DND-41 (cell line): ENCODE results near the gene NFIB.

Experiments
- ATAC-seq: fragments of 200-7000 bp; cut with Tn5 transposase; 3 replicates; pipeline ENCODE4 v1.9.1; 2021; ENCODE audit warnings: low read depth; ENCODE audit not compliant: insufficient read depth
- DNase-seq: peaks from one replicate; pipeline ENCODE4 v3.0.0-alpha.2; 2020
- H2AFZ ChIP-seq: 2 replicates; pipeline ENCODE4 v1.6.0; 2012; ENCODE audit warnings: low read depth, low read length
- H3K27ac ChIP-seq: 2 replicates; pipeline ENCODE4 v1.5.1; 2012; ENCODE audit warnings: low read length, inconsistent platforms
- H3K27me3 ChIP-seq: fragments of 200-600 bp; sonication (generic); 2 replicates; pipeline ENCODE4 v1.6.0; 2012; ENCODE audit warnings: low read length, mild to moderate bottlenecking, inconsistent platforms; ENCODE audit not compliant: insufficient read depth, poor library complexity
- H3K36me3 ChIP-seq: 2 replicates; pipeline ENCODE4 v1.5.1; 2012; ENCODE audit warnings: low read length, inconsistent platforms; ENCODE audit not compliant: insufficient read depth
- H3K4me1 ChIP-seq: 2 replicates; pipeline ENCODE4 v1.5.1; 2012; ENCODE audit warnings: mild to moderate bottlenecking, low read length; ENCODE audit not compliant: insufficient read depth
- H3K4me2 ChIP-seq: 2 replicates; pipeline ENCODE4 v1.6.0; 2012; ENCODE audit warnings: mild to moderate bottlenecking, moderate library complexity, low read length, inconsistent platforms; ENCODE audit not compliant: insufficient read depth
- H3K4me3 ChIP-seq, 2 experiments: fragments of 200-600 bp in 1 of 2; shearing (Covaris generic) in 1 of 2; 2 replicates each; pipeline ENCODE4 v1.5.1; 2012 to 2016; ENCODE audit warnings: inconsistent platforms in 2 of 2, low read length in 2 of 2, mild to moderate bottlenecking in 2 of 2, low read depth in 1 of 2, moderate library complexity in 1 of 2
- H3K79me2 ChIP-seq: 2 replicates; pipeline ENCODE4 v1.6.0; 2012; ENCODE audit warnings: low read length, inconsistent platforms; ENCODE audit not compliant: insufficient read depth
- H3K9ac ChIP-seq: 2 replicates; pipeline ENCODE4 v1.6.0; 2012; ENCODE audit warnings: low read depth, mild to moderate bottlenecking, inconsistent platforms, low read length, moderate library complexity
- H3K9me3 ChIP-seq: 2 replicates; pipeline ENCODE4 v1.5.1; 2012; ENCODE audit warnings: low read length, moderate library complexity, mild to moderate bottlenecking, inconsistent platforms; ENCODE audit not compliant: insufficient read depth, severe bottlenecking
- H4K20me1 ChIP-seq: 2 replicates; pipeline ENCODE4 v1.6.0; 2012; ENCODE audit warnings: low read length; ENCODE audit not compliant: insufficient read depth
- CTCF ChIP-seq: IDR thresholded peaks from 2 replicates; pipeline ENCODE4 v1.5.1; 2012; ENCODE audit warnings: borderline replicate concordance, low read length, moderate library complexity, mild to moderate bottlenecking; ENCODE audit not compliant: poor library complexity, severe bottlenecking; ENCODE audit errors: extremely low read depth
- EZH2 ChIP-seq: IDR thresholded peaks from 3 replicates; pipeline ENCODE4 v1.6.1; 2012; ENCODE audit warnings: borderline replicate concordance, low read depth, mild to moderate bottlenecking, moderate library complexity, low read length, inconsistent platforms; ENCODE audit not compliant: severe bottlenecking

Gene NFIB

GRCh38 chr9:14352503-14352902 lies 38.6 kb upstream of the NFIB start:
- H3K4me3 ChIP-seq, result no peak overlapping the region
- no peak overlapping the region for H2AFZ ChIP-seq
- H4K20me1 ChIP-seq, result no peaks in the 10 kb centered on the region
- no peaks in the 10 kb centered on the region for H3K4me1 ChIP-seq
- no peaks in the 10 kb centered on the region for H3K36me3 ChIP-seq
- H3K9me3 ChIP-seq, result no peaks in the 10 kb centered on the region
- ATAC-seq (no peak), DNase-seq (no peak)
- no peaks in the 10 kb centered on the region for H3K27me3 ChIP-seq
- TF ChIP-seq CTCF (no peak), EZH2 (no peak)
- H3K4me2 ChIP-seq, result no peak overlapping the region
- H3K79me2 ChIP-seq, result no peaks in the 10 kb centered on the region
- H3K9ac ChIP-seq, result no peak overlapping the region
- no peak overlapping the region for H3K27ac ChIP-seq

- no peaks in the 10 kb centered on the region for H3K79me2 ChIP-seq
- H3K27me3 ChIP-seq, result no peaks in the 10 kb centered on the region
- no peak overlapping the region for H3K4me3 ChIP-seq
- H3K4me2 ChIP-seq, result no peak overlapping the region
- H3K36me3 ChIP-seq, result no peaks in the 10 kb centered on the region
- TF ChIP-seq EZH2 (no peak), CTCF (no peak)
- H3K27ac ChIP-seq, result no peak overlapping the region
- no peak overlapping the region for H2AFZ ChIP-seq
- no peaks in the 10 kb centered on the region for H4K20me1 ChIP-seq
- no peaks in the 10 kb centered on the region for H3K9me3 ChIP-seq
- no peak overlapping the region for H3K9ac ChIP-seq
- H3K4me1 ChIP-seq, result no peaks in the 10 kb centered on the region
- DNase-seq (no peak), ATAC-seq (no peak)
Measured at GRCh38 chr9:14351221-14351836, 37.4 kb upstream of the NFIB start.

- no peak overlapping the region for H3K27ac ChIP-seq
- no peaks in the 10 kb centered on the region for H4K20me1 ChIP-seq
- H3K9ac ChIP-seq, result no peak overlapping the region
- H2AFZ ChIP-seq, result no peak overlapping the region
- no peaks in the 10 kb centered on the region for H3K36me3 ChIP-seq
- no peak for DNase-seq
- ATAC-seq, result no peak
- H3K4me1 ChIP-seq, result no peaks in the 10 kb centered on the region
- no peaks in the 10 kb centered on the region for H3K79me2 ChIP-seq
- no peak overlapping the region for H3K4me2 ChIP-seq
- no peak overlapping the region for H3K4me3 ChIP-seq
- no peaks in the 10 kb centered on the region for H3K27me3 ChIP-seq
- TF ChIP-seq CTCF, result no peak
- no peak for TF ChIP-seq EZH2
- H3K9me3 ChIP-seq, result no peaks in the 10 kb centered on the region
Measured at GRCh38 chr9:14350754-14351153, 36.8 kb upstream of the NFIB start.

- TF ChIP-seq EZH2 (no peak), CTCF (no peak)
- H3K4me3 ChIP-seq, result no peak overlapping the region
- no peaks in the 10 kb centered on the region for H3K27me3 ChIP-seq
Measured at GRCh38 chr9:14350349-14350728, 36.4 kb upstream of the NFIB start.

More at GRCh38 chr9:14350349-14350728, 36.4 kb upstream of the NFIB start:
- H3K79me2 ChIP-seq, result no peaks in the 10 kb centered on the region
- H3K4me1 ChIP-seq, result no peaks in the 10 kb centered on the region
- H3K9me3 ChIP-seq, result no peaks in the 10 kb centered on the region
- no peaks in the 10 kb centered on the region for H3K36me3 ChIP-seq
- H4K20me1 ChIP-seq, result no peaks in the 10 kb centered on the region
- ATAC-seq (no peak), DNase-seq (no peak)
- H2AFZ ChIP-seq, result no peak overlapping the region
- H3K9ac ChIP-seq, result no peak overlapping the region
- H3K4me2 ChIP-seq, result no peak overlapping the region
- no peak overlapping the region for H3K27ac ChIP-seq
